ENCODE measurements around the gene CTDSPL. TPM values are rescaled to one million over a fixed set of nuclear protein-coding genes. Genes with fewer than 3 reads are reported as not detected.

The CTDSPL gene
- polyA plus RNA-seq, 1 of the 3 experiments (the other 2 are of a cell fraction), result 22.1 TPM

- POLR2A ChIA-PET, result no interaction called here
- H4K20me1 ChIP-seq (ENCODE audit: insufficient read depth), result peaks cover 5% of the 10 kb centered on the region; the same call in 1 of the 2 replicates
- peaks cover under 1 to 14% of the 10 kb centered on the region in 2 experiments; a peak in 3 of 4 replicates for H3K4me1 ChIP-seq (ENCODE audit: control insufficient read depth in 1 of 2, insufficient read depth in 2 of 2, low read depth in 1 of 2, low read length in 1 of 2)
- H3K9me2 ChIP-seq, result no peaks in the 10 kb centered on the region
- TF ChIP-seq RAD21 (IDR thresholded peaks at IDR 0.05; ENCODE audit: low read length) (peak; percentile 5; the same call in 1 of the 2 replicates), RXRA (IDR thresholded peaks at IDR 0.05; ENCODE audit: borderline replicate concordance, low read depth) (no peak), EP300 (IDR thresholded peaks at IDR 0.05; ENCODE audit: borderline replicate concordance in 1 of 2, low read depth in 1 of 2, low read length in 1 of 2) (no peak)
- H2AFZ ChIP-seq (ENCODE audit: low read depth), result no peak overlapping the region
- no peak for DNase-seq
- H3K4me3 ChIP-seq (ENCODE audit: low read depth in 2 of 2, low read length in 1 of 2), result no peak overlapping the region
- WGBS (ENCODE audit: low lambda C conversion rate), result 92% methylated on average over 9 of the region's 9 CpGs
- CTCF ChIA-PET, result interaction anchor here (1.0 to 1.6 kb wide), 2 partner anchors 9 to 32 kb away, joined by 3 to 5 read pairs; no protein-coding TSS in a partner anchor
- no peak overlapping the region for H3K4me2 ChIP-seq
- H3K9ac ChIP-seq, result no peak overlapping the region
- no peaks in the 10 kb centered on the region for H3K9me3 ChIP-seq
- H3K27ac ChIP-seq (ENCODE audit: low read depth in 2 of 2, low read length in 1 of 2), result no peak overlapping the region
- H3K27me3 ChIP-seq (ENCODE audit: insufficient read depth), result no peaks in the 10 kb centered on the region
- H3K79me2 ChIP-seq (ENCODE audit: insufficient read depth), result peaks cover 52% of the 10 kb centered on the region
- H3F3A ChIP-seq (replicated peaks; ENCODE audit: insufficient read depth), result no peaks in the 10 kb centered on the region
- H3K36me3 ChIP-seq (replicated peaks in 1 of 2; ENCODE audit: control insufficient read depth in 1 of 2, insufficient read depth in 2 of 2, low read length in 1 of 2), result peaks cover 6 to 10% of the 10 kb centered on the region in 2 experiments
Measured at GRCh38 chr3:37912052-37912733, 50.5 kb downstream of the CTDSPL start.

GRCh38 chr3:37913522-37913921 is 51.8 kb downstream of the CTDSPL start:
- DNase-seq, result no peak
- ChIA-PET CTCF (no interaction called here), POLR2A (no interaction called here)
- Histone ChIP-seq H3F3A (replicated peaks; ENCODE audit: insufficient read depth) (no peaks in the 10 kb centered on the region), H3K36me3 (replicated peaks in 1 of 2; ENCODE audit: control insufficient read depth in 1 of 2, insufficient read depth in 2 of 2, low read length in 1 of 2) (peaks cover 6 to 10% of the 10 kb centered on the region in 2 experiments), H3K4me3 (ENCODE audit: low read depth in 2 of 2, low read length in 1 of 2) (no peak overlapping the region), H4K20me1 (ENCODE audit: insufficient read depth) (peaks cover 5% of the 10 kb centered on the region; the same call in 1 of the 2 replicates), H3K9ac (no peak overlapping the region), H3K27ac (ENCODE audit: low read depth in 2 of 2, low read length in 1 of 2) (no peak overlapping the region), H3K79me2 (ENCODE audit: insufficient read depth) (peaks cover 40% of the 10 kb centered on the region), H3K9me3 (no peaks in the 10 kb centered on the region), H3K27me3 (ENCODE audit: insufficient read depth) (no peaks in the 10 kb centered on the region), H2AFZ (ENCODE audit: low read depth) (no peak overlapping the region), H3K4me2 (no peak overlapping the region), H3K4me1 (ENCODE audit: control insufficient read depth in 1 of 2, insufficient read depth in 2 of 2, low read depth in 1 of 2, low read length in 1 of 2) (peaks cover 5 to 16% of the 10 kb centered on the region in 2 experiments; a peak in 3 of 4 replicates), H3K9me2 (no peaks in the 10 kb centered on the region)
- TF ChIP-seq USF1 (IDR thresholded peaks at IDR 0.05; ENCODE audit: borderline replicate concordance, low read depth) (no peak), RXRA (IDR thresholded peaks at IDR 0.05; ENCODE audit: borderline replicate concordance, low read depth) (no peak), NRF1 (IDR thresholded peaks at IDR 0.05; ENCODE audit: low read depth, low read length) (no peak), EZH2phosphoT487 (IDR thresholded peaks at IDR 0.05; ENCODE audit: borderline replicate concordance, low read depth) (no peak), IRF3 (IDR thresholded peaks at IDR 0.05; ENCODE audit: low read depth, low read length) (no peak)
- WGBS (ENCODE audit: low lambda C conversion rate), result 95% methylated on average over 4 of the region's 4 CpGs

Data from SK-N-SH (cell line).